GM19324 (cell line): ENCODE results near the gene GLT1D1.
"Not testable (repeated sequence)": the region's sequence is repeated elsewhere in the genome, so short reads cannot be mapped to it uniquely, and the experiment has no call there.

Experiments
- ATAC-seq: cut with Tn5 transposase; IDR thresholded peaks from one replicate; pipeline ENCODE4 v1.9.1; 2021; ENCODE audit warnings: mild to moderate bottlenecking, moderate library complexity; ENCODE audit not compliant: unreplicated experiment, low FRiP score

Gene GLT1D1

DNA sequence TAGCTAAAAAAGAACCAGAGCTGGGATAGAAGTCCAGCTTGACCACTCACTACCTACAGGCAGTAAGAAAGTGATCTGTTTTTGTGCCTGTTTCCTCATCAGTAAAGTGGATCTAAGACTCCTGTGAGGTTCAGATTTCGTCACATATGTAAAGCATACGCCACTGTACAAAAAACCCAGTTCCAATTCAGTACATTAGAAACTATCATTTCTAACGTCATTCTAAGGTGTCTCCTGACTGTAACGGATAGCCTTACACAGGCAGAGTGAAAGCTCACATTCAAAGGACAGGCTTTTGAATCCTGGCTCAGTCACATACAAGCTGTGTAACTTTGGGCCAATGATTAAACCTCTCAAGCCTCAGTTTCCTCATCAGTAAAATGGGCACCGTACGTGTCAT is 33.0 kb upstream of the GLT1D1 start:
- ATAC-seq: no peak

DNA sequence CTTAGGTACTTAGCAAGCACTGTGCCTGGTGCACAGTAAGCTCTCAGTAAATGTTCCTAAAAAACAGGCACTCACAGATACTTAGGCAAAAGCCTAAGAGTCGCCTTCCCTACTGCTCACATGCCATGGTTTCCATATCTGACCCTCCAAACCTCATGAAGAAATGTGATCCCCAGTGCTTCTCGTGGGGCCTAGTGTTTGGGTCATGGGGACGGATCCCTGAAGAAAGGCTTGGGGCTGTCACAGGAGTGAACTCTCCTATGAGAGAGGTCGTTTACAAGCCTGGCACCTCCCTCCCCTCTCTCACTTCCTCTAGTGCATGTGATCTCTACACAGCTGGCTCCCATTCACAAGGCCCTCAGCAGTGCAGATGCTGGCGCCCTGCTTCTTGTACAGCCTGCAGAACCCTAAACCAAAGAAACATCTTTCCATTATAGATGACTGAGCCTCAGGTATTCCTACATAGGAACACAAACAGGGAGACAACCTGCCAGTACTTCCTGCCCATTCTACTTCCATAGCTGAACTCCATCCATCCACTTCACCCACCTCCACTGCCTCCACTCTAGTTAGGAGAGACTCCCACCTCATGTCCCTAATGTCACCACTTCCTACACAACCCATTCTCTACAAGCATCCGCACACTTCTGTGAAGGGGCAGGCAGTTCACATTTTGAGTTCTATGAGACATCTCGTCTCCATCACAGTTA is 32.4 kb upstream of the GLT1D1 start:
- ATAC-seq: peak; percentile 65

- peak; percentile 28 for ATAC-seq
Measured at GRCh38 chr12:128823216-128823915, 29.9 kb upstream of the GLT1D1 start.

DNA sequence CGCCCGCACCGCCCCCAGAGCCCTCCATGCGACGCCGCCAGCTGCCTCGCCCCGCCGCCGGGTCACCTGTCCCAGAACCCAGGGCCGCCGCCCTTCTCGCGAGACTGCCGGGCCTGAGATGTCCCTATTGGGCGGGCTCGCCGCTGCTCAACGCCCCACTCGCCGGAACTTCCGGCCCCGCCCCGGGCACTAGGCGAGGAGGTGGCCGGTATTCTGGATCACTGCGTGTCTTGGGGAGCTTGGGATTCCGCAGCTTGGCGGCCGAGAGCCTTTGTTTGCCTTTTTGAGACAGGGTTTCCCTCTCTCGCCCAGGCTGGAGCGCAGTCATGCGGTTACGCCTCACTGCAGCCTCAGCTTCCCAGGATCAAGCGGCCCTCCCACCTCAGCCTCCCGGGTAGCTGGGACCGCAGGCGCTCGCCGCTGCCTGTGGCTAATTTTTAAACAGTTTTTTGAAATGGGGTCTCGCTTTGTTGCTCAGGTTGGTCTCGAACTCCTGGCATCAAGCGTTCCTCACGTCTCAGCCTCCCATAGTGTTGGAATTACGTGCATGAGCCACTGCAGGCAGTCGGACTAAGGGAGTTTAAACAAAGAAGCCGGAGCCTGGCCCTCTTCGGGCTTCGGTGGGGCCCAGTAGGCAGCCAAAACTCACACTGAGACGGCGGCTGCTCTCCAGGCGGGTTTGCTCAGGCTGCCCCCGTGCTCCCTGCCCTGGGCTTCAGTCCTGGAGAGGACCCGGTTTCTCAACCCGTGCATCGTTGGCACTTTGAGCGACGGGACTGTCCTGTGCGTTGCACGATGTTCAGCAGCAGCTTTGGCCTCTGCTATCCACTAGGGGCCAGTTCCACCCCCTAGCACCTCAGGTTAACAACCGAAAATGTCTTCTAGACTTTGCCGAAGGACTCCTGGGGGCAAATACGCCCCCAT is 29.1 kb upstream of the GLT1D1 start, which contains the start of gene SLC15A4:
Gene SLC15A4, minus strand, starts transcription at position 43 of the 924 bp plus-strand sequence. Its CDS starts 15 bp downstream, at position 28.
- ATAC-seq: peak; percentile 90

DNA sequence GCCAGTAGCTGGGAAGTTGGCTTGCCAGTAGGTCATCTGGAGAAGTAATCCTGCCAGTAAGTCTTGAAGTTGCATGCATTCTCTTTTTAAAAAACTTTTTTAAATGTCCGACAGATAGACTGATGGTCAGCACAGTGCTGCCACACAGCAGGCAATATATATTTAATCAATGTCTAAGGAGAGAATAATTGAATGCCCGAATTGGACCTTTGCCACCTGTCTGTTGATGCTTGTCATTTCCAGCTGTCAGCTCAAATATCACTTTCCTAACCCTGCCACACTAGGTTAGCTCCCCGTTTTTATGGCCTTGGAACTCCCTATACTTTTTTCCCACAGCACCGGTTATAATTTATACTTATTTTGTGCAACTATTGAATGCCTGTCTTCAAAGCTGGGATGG is 27.4 kb upstream of the GLT1D1 start:
- ATAC-seq: no peak

- no peak for ATAC-seq
Measured at GRCh38 chr12:128827724-128828123, 25.6 kb upstream of the GLT1D1 start.

GRCh38 chr12:128829861-128830504 is 23.3 kb upstream of the GLT1D1 start:
- peak; percentile 95 for ATAC-seq

DNA sequence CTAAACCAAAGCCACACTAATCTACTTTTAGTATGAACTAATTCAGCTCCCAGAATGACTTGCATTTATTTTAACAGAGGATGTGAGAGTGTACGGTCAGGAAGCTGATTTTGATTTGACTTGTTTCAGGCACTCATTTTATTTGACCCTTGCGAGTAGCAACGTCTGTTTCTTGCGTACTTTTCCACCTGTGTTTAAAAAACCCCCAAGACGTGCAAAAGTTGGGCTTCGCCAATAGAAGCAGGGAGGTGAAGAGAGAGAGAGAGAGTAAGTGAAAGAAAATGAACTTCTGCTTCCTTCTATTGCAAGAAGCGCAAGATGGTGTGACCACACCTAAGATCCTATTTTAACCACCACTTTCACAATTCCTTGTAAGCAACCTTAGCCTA is 22.8 kb upstream of the GLT1D1 start:
- peak; percentile 37 for ATAC-seq

DNA sequence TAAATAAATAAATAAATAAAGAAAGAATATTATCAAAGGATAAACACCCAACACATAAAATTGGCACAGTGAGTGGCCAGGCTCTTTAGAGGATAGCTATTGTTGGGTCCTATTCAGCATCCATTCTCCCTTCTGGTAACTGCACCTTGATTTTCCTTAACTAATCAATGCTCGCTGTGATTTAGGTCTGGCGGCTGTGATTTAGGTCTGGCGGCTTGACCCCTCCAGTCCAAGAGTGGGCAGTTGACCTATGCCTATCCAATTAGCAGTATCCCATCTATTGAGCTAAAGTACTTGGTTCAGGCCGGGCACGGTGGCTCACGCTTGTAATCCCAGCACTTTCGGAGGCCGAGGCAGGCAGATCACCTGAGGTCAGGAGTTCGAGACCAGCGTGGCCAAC is 19.9 kb upstream of the GLT1D1 start:
- no peak for ATAC-seq

GRCh38 chr12:128839885-128840284 is 13.4 kb upstream of the GLT1D1 start:
- ATAC-seq: not testable (repeated sequence)

DNA sequence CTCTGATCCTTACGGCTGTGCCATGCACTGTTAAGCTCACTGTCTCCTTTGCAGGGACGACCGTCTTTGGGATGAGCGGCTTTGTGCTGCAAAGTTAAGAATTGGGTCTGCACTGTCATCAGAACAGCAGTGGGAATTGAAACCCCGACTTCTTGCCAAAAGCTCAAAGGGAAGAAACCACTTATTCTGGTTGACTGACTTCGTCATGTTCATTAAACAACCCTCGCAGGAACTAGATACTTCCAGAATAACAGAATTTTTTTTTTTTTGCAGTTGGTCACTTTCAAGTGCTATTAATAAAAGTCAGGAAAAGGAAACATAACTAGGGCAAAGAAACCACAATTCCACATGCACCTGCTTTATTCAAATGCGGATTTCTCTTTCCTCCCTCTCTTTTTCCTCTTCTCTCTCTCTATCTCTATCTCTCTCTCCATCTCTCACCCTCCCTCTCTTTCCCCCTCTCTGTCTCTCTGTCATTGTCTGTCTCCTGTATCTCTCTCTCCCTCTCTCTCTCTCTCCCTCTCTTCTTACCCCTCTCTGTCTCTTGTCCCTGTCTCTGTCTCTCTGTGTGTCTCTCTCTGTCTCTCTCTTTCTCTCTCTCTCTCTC is 12.3 kb upstream of the GLT1D1 start:
- peak; percentile 63 for ATAC-seq

GRCh38 chr12:128842579-128842978 is 10.7 kb upstream of the GLT1D1 start:
- ATAC-seq: no peak

GRCh38 chr12:128843538-128843937 is 9.7 kb upstream of the GLT1D1 start:
- ATAC-seq: no peak

DNA sequence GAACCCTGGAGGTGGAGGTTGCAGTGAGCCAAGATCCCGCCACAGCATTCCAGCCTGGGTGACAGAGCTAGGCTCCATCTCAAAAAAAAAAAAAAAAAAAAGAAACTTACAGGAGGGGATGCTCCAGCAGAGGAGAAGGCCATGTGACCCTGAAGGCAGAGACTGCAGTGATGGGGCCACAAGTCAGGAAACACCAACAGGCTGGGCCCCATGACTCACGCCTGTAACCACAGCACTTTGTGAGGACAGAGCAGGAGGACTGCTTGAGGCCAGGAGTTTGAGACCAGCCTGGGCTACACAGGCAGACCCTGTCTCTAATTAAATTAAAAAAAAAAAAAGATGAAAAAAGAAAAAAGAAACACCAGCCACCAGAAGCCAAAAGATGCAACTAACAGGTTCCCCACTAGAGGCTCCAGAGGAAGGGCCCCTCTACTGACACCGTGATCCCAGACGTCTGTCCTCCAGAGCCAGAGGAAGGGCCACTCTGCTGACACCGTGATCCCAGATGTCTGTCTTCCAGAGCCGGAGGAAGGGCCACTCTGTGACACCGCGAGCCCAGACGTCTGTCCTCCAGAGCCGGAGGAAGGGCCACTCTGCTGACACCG is 9.1 kb upstream of the GLT1D1 start:
- ATAC-seq: no peak

DNA sequence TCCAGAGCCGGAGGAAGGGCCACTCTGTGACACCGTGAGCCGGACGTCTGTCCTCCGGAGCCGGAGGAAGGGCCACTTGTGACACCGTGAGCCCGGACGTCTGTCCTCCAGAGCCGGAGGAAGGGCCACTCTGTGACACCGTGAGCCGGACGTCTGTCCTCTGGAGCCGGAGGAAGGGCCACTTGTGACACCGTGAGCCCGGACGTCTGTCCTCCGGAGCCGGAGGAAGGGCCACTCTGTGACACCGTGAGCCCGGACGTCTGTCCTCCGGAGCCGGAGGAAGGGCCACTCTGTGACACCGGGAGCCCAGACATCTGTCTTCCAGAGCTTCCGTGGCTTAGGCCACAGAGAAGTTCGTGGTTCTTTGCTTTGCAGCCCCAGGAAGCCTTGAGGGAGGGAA is 6.6 kb upstream of the GLT1D1 start:
- ATAC-seq: not testable (repeated sequence)

DNA sequence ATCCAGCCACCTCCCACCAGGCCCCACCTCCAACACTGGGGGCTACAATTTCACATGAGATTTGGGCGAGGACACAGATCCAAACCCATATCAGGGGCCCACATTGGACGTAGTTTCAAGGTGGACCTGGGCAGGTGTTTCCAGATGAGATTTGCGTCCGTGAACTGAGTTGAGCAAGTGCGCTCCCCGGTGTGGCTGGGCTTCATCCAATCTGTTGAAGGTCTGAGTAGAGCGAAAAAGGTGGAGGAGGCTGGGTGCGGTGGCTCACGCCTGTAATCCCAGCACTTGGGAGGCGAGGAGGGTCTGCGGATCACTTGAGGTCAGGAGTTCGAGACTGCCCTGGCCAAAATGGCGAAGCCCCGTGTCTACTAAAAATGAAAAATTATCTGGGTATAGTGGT is 4.9 kb upstream of the GLT1D1 start:
- ATAC-seq: no peak

- not testable (repeated sequence) for ATAC-seq
Measured at GRCh38 chr12:128849806-128850205, 3.5 kb upstream of the GLT1D1 start.

GRCh38 chr12:128850400-128850799 is 2.9 kb upstream of the GLT1D1 start:
- ATAC-seq: no peak

DNA sequence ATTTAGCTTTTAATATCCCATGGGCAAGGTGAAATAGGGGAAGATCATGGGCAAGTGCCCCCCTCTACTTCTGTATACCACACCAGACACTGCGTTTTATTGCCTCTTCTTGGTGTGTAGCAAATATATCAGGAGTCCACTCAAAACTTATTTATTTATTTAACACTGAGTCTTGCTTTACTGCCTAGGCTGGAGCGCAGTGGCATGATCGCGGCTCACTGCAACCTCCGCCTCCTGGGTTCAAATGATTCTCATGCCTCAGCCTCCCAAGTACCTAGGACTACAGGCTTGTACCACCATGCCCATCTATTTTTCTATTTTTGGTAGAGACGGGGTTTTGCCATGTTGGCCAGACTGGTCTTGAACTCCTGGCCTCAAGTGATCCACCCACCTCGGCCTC is 1.8 kb upstream of the GLT1D1 start:
- not testable (repeated sequence) for ATAC-seq
